ENCODE measurements around the gene ESM1.

The ESM1 gene

DNA sequence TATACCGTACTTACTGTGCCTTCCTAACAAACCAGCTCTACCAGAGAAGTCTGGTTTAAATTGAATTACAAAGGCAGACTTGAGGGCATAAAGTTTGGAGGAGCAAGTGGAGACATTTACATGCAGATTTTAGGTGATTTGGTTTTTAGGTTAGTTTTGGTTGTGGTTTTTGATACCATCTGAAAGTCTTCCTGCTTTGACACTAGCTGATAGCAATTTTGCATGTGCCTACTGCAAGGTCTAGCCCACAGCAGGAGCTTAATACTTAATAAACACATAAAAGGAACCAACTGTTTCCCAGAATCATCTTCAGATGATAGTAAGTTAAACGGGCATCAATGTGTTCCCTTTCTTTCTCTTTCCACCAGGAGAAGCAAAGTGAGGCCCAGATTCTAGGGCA, 3.4 kb upstream of the ESM1 start:
- FAIRE-seq (no peak), DNase-seq (ENCODE audit: insufficient read length, low spot score) (no peak)
- TF ChIP-seq TAF1 (IDR thresholded peaks at IDR 0.05; ENCODE audit: low read depth, low read length) = no peak
- TF ChIP-seq SPI1 (IDR thresholded peaks at IDR 0.05; ENCODE audit: low read depth, low read length) = no peak
- TF ChIP-seq PAX5 (IDR thresholded peaks at IDR 0.05; ENCODE audit: insufficient read depth, low read length, severe bottlenecking) = no peak
- TF ChIP-seq POU2F2 (IDR thresholded peaks at IDR 0.05; ENCODE audit: low read depth, low read length) = no peak

DNA sequence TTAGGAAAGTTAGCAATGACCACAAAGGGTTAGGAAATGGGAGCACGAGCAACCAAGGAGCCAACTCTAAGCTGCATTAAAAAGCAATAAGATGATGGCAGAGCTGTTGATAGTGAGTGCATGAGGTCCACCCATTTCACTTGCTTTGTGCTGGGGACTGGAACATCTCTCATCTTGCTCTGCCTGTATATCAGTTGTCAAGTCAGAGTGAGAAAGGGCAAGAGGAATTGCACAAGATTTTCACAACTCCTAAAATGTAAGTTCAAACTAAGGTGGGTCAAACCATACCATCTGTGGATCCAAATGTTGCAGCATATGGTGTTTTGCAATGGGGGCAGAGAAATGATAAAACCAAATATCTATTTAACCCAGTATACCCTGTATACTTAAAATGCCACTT, 2.8 kb upstream of the ESM1 start:
- TF ChIP-seq TAF1 (IDR thresholded peaks at IDR 0.05; ENCODE audit: low read depth, low read length) (no peak), POLR2AphosphoS5 (IDR thresholded peaks at IDR 0.05; ENCODE audit: low read depth, low read length) (no peak), POLR2A (IDR thresholded peaks at IDR 0.05; ENCODE audit: low read depth, low read length) (no peak), PAX5 (IDR thresholded peaks at IDR 0.05; ENCODE audit: insufficient read depth, low read length, severe bottlenecking) (no peak), POU2F2 (IDR thresholded peaks at IDR 0.05; ENCODE audit: low read depth, low read length) (no peak), SPI1 (IDR thresholded peaks at IDR 0.05; ENCODE audit: low read depth, low read length) (no peak)
- DNase-seq (ENCODE audit: insufficient read length, low spot score) (no peak), FAIRE-seq (no peak)

GRCh38 chr5:54986269-54986654, 869 bp upstream of the ESM1 start:
- DNase-seq (ENCODE audit: insufficient read length, low spot score) (no peak), FAIRE-seq (no peak)
- TF ChIP-seq POLR2A (IDR thresholded peaks at IDR 0.05; ENCODE audit: low read depth, low read length) (no peak), TAF1 (IDR thresholded peaks at IDR 0.05; ENCODE audit: low read depth, low read length) (no peak), SPI1 (IDR thresholded peaks at IDR 0.05; ENCODE audit: low read depth, low read length) (no peak), POLR2AphosphoS5 (IDR thresholded peaks at IDR 0.05; ENCODE audit: low read depth, low read length) (no peak), PAX5 (IDR thresholded peaks at IDR 0.05; ENCODE audit: insufficient read depth, low read length, severe bottlenecking) (no peak), POU2F2 (IDR thresholded peaks at IDR 0.05; ENCODE audit: low read depth, low read length) (no peak)

GRCh38 chr5:54981928-54982327, 3.5 kb downstream of the ESM1 start:
- FAIRE-seq = no peak

DNA sequence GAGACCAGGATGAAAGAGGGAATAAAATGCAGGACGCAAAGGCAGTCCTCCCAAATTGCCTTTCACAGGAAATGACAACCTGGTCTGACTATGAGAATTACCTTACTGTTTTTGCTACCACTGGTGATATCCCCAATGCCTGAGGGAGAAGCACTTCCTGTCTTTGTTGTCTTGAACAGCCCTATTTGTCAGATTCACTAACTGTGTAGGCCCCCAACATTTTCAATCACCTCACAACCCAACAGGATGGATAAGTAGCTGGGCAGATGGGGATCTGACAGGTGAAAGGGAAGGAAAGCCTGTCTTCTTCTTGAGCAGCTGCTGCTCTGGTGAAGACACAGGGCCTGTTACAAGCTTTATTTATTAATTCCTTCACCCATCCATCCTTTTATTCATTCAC, 9.7 kb downstream of the ESM1 start:
- DNase-seq (ENCODE audit: insufficient read length, low spot score) = no peak
- no peak for FAIRE-seq

More at GRCh38 chr5:54981928-54982327, 3.5 kb downstream of the ESM1 start:
- no peak for DNase-seq (ENCODE audit: insufficient read length, low spot score)
- TF ChIP-seq POLR2AphosphoS5 (IDR thresholded peaks at IDR 0.05; ENCODE audit: low read depth, low read length) = no peak
- TF ChIP-seq SPI1 (IDR thresholded peaks at IDR 0.05; ENCODE audit: low read depth, low read length) = no peak
- no peak for TF ChIP-seq POLR2A (IDR thresholded peaks at IDR 0.05; ENCODE audit: low read depth, low read length)
- no peak for TF ChIP-seq TAF1 (IDR thresholded peaks at IDR 0.05; ENCODE audit: low read depth, low read length)
- no peak for TF ChIP-seq PAX5 (IDR thresholded peaks at IDR 0.05; ENCODE audit: insufficient read depth, low read length, severe bottlenecking)
- no peak for TF ChIP-seq POU2F2 (IDR thresholded peaks at IDR 0.05; ENCODE audit: low read depth, low read length)

DNA sequence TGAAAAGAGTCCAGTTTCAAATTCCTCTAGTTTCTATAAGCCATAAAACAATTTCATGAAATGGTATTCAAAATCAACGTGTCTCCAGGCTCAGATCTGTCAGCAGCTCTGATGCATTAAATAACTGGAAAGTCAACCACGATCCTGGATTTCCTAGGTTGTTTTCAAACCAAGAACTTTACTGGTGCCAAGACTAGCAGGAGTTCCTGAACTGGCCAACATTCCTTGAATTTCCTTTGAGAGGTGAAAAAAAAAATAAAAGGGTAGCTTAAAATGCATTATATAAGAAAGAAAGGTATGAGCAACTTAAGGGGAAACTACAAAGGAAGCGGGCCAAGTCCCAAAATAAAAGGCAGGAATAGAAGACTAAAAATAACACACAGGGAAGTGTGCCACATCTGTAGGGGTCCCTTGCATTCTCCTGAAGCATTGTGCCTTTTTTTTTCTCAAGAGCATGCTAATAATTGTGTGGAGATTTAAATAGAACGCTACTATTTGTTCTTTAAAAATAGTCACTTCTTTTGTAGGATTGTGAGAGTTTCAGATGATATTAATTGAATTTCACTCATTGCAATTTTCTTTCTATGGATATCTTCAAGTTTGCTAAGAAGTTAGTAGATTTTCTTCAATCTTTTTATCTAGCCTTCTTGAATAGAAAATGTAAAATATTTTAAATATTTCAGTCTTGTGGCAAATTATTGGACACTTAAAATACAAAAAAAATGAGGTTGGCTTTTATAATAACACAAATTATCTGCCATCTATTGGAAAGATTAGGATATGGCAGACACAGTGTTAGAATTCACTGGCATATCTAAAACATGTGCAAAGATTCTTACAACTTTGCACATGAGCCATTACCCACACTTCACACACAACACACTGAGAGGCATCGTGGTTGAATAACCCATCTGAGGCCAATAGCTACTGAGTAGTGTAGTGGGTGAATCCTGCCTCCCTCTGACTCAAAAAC, 15.3 kb downstream of the ESM1 start:
- DNase-seq (ENCODE audit: insufficient read length, low spot score) (no peak), FAIRE-seq (no peak)
- TF ChIP-seq POU2F2 (IDR thresholded peaks at IDR 0.05; ENCODE audit: low read depth, low read length) (no peak), POLR2A (IDR thresholded peaks at IDR 0.05; ENCODE audit: low read depth, low read length) (no peak), POLR2AphosphoS5 (IDR thresholded peaks at IDR 0.05; ENCODE audit: low read depth, low read length) (no peak), TAF1 (IDR thresholded peaks at IDR 0.05; ENCODE audit: low read depth, low read length) (no peak), PAX5 (IDR thresholded peaks at IDR 0.05; ENCODE audit: insufficient read depth, low read length, severe bottlenecking) (no peak), SPI1 (IDR thresholded peaks at IDR 0.05; ENCODE audit: low read depth, low read length) (no peak)

More for the DNA sequence above, 9.7 kb downstream of the ESM1 start:
- TF ChIP-seq POU2F2 (IDR thresholded peaks at IDR 0.05; ENCODE audit: low read depth, low read length) = no peak
- 0 out of 2 replicates have a peak, but pooled peaks have one; percentile 14 for TF ChIP-seq TAF1 (IDR thresholded peaks at IDR 0.05; ENCODE audit: low read depth, low read length)
- TF ChIP-seq SPI1 (IDR thresholded peaks at IDR 0.05; ENCODE audit: low read depth, low read length) = no peak
- TF ChIP-seq POLR2A (IDR thresholded peaks at IDR 0.05; ENCODE audit: low read depth, low read length) = no peak
- no peak for TF ChIP-seq PAX5 (IDR thresholded peaks at IDR 0.05; ENCODE audit: insufficient read depth, low read length, severe bottlenecking)
- TF ChIP-seq POLR2AphosphoS5 (IDR thresholded peaks at IDR 0.05; ENCODE audit: low read depth, low read length) = no peak

DNA sequence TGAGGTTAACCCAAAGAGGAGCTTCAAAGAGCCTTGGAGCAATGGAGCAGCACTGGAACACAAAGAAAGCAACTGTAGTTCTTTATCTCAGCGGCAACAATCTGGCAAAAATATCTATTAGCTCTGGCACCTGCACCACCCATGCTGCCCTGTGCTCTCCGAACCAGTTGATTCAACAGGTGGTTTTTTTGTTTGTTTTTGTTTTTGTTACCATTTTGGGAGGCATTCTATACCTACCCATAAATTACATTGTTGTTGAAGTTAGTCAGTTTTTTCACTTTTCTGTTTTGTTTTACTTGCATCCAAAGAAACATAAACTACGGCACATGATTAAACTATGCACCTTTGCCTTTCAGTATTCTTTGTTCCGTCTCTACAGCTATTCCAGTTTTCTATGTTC, 16.2 kb downstream of the ESM1 start:
- FAIRE-seq (no peak), DNase-seq (ENCODE audit: insufficient read length, low spot score) (no peak)
- TF ChIP-seq TAF1 (IDR thresholded peaks at IDR 0.05; ENCODE audit: low read depth, low read length) = no peak
- no peak for TF ChIP-seq POLR2AphosphoS5 (IDR thresholded peaks at IDR 0.05; ENCODE audit: low read depth, low read length)
- TF ChIP-seq POLR2A (IDR thresholded peaks at IDR 0.05; ENCODE audit: low read depth, low read length) = no peak
- no peak for TF ChIP-seq SPI1 (IDR thresholded peaks at IDR 0.05; ENCODE audit: low read depth, low read length)
- TF ChIP-seq POU2F2 (IDR thresholded peaks at IDR 0.05; ENCODE audit: low read depth, low read length) = no peak
- TF ChIP-seq PAX5 (IDR thresholded peaks at IDR 0.05; ENCODE audit: insufficient read depth, low read length, severe bottlenecking) = no peak

DNA sequence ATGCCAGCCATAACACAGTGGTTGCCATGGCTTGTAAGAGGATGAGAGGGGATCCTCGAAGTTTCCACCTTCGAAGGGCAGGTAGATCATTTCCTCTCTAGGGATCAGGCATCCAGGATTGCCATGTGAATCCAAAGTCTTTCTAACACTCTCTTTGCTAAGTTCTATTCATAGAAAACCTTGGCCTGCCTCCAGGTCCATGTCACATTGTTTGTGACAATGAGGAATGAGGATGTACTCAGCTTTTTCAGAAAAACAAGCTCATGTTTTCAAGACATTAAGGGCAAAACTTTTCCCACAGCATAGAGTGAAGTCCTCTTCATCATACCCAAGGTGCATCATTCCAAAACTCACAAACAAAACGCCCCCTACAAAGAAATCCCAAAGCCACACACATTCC, 19.6 kb downstream of the ESM1 start:
- no peak for FAIRE-seq
- TF ChIP-seq POLR2A (IDR thresholded peaks at IDR 0.05; ENCODE audit: low read depth, low read length) (no peak), TAF1 (IDR thresholded peaks at IDR 0.05; ENCODE audit: low read depth, low read length) (no peak), POU2F2 (IDR thresholded peaks at IDR 0.05; ENCODE audit: low read depth, low read length) (no peak), POLR2AphosphoS5 (IDR thresholded peaks at IDR 0.05; ENCODE audit: low read depth, low read length) (no peak), PAX5 (IDR thresholded peaks at IDR 0.05; ENCODE audit: insufficient read depth, low read length, severe bottlenecking) (no peak), SPI1 (IDR thresholded peaks at IDR 0.05; ENCODE audit: low read depth, low read length) (no peak)
- DNase-seq (ENCODE audit: insufficient read length, low spot score) = no peak

- no peak for TF ChIP-seq POLR2A (IDR thresholded peaks at IDR 0.05; ENCODE audit: low read depth, low read length)
- no peak for TF ChIP-seq TAF1 (IDR thresholded peaks at IDR 0.05; ENCODE audit: low read depth, low read length)
- TF ChIP-seq POLR2AphosphoS5 (IDR thresholded peaks at IDR 0.05; ENCODE audit: low read depth, low read length) = no peak
- no peak for TF ChIP-seq PAX5 (IDR thresholded peaks at IDR 0.05; ENCODE audit: insufficient read depth, low read length, severe bottlenecking)
- no peak for TF ChIP-seq POU2F2 (IDR thresholded peaks at IDR 0.05; ENCODE audit: low read depth, low read length)
- TF ChIP-seq SPI1 (IDR thresholded peaks at IDR 0.05; ENCODE audit: low read depth, low read length) = no peak
- FAIRE-seq (no peak), DNase-seq (ENCODE audit: insufficient read length, low spot score) (no peak)
Observed at GRCh38 chr5:54964405-54964804, 21.0 kb downstream of the ESM1 start.

All from GM12891 (cell line).